Stimulated activated CD8-positive, alpha-beta memory T cell treated with anti-CD3 and anti-CD28 coated beads, Interleukin-12 subunit alpha, Interleukin-12 subunit beta, amount 100 ng/mL, for 24 hours (primary cell): Measurements from ENCODE around the gene CXCR5.
"Not testable (repeated sequence)": the region's sequence is repeated elsewhere in the genome, so short reads cannot be mapped to it uniquely, and the experiment has no call there.

Source experiments
- DNase-seq: peaks from one replicate; pipeline ENCODE4 v3.0.0-alpha.2; 2020; ENCODE audit errors: extremely low read depth

CXCR5 gene, protein sequence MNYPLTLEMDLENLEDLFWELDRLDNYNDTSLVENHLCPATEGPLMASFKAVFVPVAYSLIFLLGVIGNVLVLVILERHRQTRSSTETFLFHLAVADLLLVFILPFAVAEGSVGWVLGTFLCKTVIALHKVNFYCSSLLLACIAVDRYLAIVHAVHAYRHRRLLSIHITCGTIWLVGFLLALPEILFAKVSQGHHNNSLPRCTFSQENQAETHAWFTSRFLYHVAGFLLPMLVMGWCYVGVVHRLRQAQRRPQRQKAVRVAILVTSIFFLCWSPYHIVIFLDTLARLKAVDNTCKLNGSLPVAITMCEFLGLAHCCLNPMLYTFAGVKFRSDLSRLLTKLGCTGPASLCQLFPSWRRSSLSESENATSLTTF

DNA sequence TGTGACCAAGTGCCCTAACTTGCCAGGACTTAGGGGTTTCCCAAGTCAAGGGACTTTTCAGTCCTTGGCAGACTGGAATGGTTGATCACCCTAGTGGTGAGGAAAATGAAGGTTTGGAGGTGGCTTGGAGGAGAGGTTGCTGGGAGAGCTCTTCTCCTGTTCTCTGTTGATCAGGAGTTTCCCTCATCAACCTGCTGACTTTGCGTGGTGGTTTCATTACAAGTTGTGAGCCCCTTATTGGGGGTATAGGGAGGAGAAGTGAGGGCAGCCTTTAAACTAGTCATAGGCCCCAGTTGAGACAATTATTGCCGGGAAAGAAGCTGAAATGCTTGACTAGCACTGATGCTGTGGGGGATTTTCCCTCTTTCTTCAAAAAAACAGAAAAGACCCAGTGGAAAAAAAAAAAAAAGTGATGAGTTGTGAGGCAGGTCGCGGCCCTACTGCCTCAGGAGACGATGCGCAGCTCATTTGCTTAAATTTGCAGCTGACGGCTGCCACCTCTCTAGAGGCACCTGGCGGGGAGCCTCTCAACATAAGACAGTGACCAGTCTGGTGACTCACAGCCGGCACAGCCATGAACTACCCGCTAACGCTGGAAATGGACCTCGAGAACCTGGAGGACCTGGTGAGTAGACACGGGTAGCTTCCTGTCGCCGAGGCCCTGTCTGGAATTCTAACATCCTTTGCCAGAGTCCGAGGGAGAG, at the start of gene CXCR5:
CXCR5 (plus strand) TSS at position 525 of the 704 bp plus-strand sequence; CDS start at position 575, 50 bp downstream.
- no peak for DNase-seq

DNA sequence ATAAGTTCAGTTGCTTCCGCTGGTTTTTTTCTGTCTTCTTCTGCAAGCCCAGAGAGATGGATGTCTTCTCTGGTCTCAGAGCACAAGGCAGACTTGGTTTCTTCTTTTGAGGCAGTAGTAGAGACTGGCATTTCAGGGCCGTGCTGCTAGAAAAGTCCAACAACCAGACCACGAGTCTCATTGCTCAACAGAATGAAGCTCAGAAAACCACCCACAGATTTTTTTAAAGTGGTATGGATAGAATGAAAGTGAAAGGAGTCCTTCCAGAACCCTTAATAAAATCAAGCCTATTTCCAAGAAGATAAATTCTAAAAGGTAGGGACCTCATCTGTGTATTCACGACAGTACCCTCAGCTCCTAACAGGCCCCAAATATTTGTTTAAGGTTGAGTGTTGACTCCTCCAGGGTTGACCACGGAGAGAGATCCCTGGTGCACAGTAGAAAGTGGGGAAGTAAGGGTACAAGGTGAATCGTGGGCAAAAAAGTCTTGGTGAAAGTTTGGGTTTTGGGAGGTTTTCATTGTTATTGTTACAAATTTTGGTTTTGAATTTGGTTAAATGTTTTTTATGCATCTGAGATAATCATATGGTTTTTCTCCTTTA, 49.2 kb upstream of the CXCR5 start:
- no peak for DNase-seq

DNA sequence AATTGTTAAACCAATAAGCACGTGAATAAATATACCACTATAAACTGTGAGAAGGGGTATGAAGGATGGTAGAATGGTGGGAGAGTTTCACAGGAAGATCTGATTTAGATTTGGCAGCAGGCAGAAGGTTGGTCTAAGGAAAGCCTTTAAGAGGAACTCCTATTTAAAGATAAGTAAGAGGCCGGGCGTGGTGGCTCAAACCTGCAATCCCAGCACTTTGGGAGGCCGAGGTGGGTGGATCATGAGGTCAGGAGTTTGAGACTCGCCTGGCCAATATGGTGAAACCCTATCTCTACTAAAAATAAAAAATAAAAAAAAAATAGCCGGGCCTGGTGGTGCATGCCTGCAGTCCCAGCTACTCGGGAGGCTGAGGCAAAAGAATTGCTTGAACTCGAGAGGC, 45.8 kb upstream of the CXCR5 start:
- DNase-seq, result no peak

DNA sequence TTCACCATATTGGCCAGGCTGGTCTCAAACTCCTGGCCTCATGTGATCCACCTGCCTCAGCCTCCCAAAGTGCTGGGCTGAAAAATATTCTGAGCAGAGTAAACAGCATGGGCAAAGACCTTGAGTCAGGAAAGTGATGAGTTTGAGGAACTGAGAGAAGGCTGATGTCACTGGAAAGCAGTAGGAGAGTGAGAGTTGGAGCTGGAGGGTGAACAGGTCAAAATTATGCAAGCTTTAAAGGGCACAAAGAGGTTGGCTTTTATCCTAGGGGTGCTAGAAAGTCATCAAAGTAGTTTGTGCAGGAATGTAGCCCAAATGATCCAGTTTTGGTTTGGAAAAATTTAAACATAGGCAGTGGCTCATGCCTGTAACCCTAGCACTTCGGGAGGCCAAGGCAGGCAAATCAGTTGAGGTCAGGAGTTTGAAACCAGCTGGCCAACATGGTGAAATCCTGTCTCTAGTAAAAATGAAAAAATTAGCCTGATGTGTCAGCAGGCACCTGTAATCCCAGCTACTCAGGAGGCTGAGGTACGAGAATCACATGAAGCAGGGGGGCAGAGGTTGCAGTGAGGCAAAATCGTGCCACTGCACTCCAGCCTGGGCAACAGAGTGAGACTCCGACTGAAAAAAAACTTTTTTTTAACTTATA, 44.7 kb upstream of the CXCR5 start:
- no peak for DNase-seq

DNA sequence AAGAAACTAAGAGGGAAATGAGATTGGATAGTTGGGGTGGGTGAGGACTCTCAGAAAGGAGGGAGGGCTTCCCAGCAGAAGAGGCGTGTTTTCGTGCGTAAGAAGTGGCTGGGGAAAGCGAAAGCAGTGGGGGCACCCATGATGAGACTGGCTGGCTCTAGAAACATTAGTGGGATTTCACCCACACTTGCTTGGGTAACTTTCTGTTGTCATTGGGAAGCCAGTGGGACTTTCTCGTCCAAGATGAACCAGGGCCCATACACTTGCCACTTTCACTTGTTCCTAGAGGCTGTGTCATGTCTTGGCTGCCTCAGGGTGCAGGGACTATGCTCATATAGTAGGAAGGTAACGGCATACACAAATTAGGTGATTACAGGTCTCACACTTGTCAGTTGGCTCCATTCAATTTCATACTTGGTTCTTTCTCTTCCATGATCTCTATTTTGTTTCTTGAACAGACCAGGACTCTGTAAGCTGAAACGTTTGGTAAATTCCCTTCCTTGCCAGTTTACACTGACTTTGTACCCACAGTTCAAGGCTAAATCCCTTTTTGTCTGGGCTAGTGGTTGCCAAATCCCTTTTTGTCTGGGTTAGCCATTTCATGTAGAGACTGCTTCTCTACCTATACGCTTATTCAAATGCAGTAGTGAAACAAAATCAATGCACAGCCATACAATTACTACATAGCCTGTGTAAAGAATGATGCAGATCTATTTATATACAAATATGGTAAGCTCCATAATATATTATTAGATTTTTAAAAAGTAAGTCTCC, 42.0 kb upstream of the CXCR5 start:
- DNase-seq, result peak; percentile 30

DNA sequence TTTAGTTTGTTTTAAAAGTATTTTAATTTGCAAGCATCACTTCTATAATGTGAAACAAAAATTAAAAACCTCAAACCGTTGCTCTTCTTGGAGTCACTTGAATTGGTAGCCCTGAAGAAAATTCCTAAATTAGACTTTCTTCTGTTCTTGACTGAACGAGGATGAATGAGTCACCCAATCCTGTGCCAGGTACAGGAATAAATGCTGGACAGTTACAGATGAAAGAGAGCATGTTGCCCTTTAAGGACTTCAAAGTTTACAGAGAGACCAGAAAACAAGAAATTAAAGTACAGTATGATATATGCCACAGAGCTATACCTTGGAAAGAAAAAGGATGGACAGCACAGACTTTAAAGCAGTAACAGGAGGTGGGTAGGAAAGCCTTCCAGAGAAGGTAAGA, 41.3 kb upstream of the CXCR5 start:
- DNase-seq, result no peak

DNA sequence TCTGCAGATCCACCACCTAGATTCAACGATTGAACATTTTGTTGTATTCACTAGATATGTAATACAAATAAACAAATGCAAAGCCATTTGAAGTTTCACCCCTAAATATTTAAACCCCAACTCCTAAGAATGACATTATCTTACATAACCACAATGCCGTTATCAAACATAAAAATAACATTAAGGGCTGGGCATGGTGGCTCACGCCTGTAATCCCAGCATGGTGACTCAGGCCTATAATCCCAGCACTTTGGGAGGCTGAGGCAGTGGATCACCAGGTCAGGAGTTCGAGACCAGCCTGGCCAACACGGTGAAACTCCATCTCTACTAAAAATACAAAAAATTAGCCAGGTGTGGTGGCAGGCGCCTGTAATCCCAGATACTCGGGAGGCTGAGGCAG, 40.8 kb upstream of the CXCR5 start:
- DNase-seq, result not testable (repeated sequence)

DNA sequence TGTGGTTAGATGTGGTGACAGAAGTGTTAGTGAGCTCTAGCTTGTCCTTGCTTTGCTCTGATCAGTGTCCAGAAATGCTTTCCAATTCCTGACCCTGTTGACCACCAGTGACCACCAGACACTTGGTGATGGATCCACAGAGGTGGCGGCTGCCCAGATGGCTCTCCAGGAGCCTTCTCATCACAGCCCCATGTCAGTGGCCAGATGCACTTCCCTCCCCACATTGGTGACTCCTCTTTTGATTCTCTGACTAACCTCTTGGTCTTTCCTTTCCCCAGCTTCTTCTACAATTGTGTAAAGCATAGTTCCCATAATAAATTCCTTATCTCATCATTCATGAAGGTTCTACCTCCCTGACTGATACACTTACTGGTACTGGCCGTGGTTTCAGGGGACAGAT, 40.1 kb upstream of the CXCR5 start:
- DNase-seq, result no peak

DNA sequence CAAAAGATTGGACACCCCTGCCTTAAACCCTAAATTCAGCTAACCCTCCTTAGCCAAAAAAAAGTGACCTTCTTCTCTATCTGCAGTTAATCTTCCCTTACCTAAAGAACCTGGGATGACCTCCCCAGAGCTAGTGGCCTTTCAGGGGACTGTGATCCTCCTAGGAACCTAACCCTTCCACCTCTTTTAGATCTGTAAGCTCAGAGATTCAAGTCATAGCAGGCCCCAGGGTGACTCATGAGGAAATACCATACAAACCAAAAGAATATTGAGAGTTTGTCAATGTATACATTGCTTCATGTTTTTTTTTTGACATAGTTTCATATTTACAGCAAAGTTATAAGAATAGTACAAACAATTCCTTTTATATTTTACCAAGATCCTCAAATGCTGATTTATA, 38.3 kb upstream of the CXCR5 start:
- DNase-seq, result no peak

DNA sequence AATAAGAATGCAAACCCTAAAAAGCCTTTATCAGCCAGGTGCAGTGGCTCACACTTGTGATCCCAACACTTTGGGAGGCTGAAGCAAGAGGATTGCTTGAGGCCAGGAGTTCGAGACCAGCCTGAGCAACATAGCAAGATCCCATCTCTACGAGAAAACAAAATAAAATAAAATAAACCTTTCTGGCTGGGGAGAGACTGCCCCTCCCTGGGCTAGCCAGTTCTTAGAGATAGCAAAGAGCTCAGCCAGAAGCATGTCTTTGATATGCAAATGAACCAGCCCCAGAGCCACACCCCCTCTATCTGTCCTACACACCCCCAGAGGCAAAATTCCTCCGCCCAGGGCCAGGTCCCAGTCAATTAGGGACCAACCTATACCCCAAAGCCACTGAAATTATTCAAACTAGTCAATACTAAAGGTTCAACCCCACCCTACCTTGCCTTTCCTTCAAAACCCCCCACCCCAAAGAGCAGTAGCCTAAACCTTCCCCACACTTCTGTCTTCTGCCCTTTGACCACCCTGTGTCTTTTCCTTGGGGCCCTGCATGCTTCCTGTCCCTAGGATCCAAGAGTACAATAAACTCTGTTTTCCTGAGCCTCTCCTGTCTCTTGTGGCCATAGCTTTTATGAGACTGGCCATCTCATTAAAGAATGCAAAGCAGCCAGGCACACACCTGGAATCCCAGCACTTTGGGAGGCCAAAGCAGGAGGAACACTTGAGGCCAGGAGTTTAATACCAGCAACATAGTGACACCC, 37.3 kb upstream of the CXCR5 start:
- no peak for DNase-seq

DNA sequence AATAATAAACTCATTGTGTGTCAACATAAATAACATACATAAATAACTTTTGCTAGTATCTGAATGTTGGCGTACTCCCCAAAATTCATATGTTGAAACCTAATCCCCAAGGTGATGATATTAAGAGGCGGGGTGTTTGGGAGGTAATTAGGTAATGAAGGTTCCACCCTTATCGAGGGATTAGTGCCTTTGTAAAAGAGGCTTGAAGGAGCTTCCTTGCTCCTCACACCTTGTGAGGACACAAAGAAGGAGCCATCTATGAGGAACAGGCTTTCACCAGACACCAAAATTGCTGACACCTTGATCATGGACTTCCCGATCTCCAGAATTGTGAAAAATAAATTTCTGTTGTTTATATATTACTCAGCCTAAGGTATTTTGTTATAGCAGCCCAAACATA, 33.9 kb upstream of the CXCR5 start:
- no peak for DNase-seq

DNA sequence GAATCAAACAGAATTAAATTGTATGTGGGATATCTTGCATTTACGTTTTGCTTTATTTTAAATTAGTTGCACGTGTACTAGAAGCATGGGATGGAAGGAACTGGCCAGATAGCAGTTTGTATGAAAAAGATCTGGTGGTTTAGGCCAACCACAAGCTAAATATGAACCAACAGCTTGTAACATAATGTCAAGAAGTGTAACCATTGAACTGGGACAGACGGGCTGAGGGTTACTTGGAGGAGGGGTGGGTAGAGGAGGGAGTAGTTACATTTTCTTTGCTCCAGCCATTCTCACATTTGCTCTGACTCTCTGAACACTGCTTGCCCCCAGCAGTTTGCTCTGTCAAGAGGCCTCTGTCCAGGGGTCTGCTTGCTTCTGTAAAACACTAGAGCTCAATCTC, 31.7 kb upstream of the CXCR5 start:
- no peak for DNase-seq

DNA sequence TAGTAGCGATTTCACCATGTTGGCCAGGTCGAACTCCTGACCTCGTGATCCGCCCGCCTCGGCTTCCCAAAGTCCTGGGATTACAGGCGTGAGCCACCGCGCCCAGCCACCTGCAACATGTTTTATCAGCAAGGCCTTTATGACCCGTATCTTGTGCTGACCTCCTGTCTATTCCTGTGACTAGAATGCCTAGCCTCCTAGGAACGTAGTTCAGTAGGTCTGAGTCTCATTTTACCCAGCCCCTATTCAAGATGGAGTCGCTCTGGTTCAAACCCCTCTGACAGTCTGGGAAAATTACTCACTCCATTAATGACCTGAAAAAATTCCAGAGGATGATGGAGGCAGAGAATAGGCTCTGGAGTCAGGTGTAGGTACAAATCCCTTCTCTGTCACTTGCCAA, 30.0 kb upstream of the CXCR5 start:
- no peak for DNase-seq

DNA sequence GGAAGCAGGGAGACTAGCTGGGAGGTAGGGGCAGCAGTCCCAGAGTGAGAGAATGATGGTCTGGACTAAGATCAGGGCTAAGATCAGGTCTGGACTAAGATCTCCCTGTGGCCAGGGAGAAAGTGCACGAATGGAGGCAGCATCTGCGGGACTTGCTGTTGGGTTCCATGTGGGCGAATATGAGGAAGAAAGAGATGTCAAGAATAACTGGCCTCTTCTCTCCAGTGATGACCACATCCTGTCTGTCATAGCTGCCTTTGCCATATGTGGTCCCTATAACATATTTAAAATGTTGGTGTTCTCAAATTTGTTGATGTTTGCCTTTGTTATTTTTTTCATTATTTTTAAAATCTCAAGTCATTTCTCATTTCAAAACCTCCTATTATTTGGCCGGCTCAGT, 27.4 kb upstream of the CXCR5 start:
- DNase-seq, result no peak

DNA sequence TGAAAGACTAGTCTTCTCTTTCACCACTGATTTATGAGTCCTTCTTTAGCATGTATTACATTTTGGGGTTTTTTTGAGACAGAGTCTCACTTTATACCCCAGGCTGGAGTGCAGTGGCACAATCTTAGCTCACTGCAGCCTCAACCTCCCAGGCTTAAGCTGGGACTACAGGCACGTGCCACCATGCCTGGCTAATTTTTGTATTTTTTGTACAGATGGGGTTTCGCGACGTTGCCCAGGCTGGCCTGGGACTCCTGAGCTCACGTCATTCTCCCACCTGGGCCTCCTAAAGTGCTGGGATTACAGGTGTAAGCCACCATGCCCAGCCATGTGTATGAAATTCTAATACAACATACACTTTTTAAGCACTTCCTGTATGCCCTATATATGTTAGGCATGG, 26.3 kb upstream of the CXCR5 start:
- no peak for DNase-seq

DNA sequence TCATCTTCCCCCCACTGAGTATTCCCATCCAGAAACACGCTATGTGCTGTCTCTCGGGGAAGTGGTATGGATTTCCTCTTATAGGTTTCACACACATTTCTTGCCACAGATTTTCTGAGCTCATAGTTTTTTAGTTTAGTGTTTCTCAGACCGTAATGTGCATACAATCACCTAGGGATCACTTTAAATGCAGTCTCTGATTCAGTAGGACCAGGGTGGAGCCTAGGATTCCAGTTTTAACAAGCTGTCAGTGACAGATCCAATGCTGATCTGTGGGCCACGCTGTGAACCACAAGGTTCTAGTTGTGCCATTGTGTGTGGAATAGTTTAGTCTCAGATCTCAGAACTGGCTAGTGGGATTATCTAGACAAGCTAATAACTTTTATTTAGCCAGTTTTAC, 23.7 kb upstream of the CXCR5 start:
- no peak for DNase-seq

DNA sequence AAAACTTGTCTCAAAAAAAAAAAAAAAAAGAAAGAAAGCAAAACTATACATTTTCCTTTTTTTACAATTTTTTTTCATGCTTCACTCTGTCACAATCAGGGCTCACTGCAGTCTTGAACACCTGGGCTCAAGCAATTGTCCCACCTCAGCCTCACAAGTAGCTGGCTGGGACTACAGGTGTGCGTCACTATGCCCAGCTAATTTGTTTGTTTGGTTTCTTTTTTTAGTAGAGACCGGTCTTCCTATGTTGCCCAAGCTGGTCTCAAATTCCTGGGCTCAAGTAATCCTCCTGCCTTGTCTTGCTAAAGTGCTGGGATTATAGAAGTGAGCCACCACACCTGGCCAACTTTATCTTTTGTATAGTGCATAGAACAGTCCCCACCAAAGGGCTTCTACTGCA, 15.0 kb upstream of the CXCR5 start:
- DNase-seq, result no peak

DNA sequence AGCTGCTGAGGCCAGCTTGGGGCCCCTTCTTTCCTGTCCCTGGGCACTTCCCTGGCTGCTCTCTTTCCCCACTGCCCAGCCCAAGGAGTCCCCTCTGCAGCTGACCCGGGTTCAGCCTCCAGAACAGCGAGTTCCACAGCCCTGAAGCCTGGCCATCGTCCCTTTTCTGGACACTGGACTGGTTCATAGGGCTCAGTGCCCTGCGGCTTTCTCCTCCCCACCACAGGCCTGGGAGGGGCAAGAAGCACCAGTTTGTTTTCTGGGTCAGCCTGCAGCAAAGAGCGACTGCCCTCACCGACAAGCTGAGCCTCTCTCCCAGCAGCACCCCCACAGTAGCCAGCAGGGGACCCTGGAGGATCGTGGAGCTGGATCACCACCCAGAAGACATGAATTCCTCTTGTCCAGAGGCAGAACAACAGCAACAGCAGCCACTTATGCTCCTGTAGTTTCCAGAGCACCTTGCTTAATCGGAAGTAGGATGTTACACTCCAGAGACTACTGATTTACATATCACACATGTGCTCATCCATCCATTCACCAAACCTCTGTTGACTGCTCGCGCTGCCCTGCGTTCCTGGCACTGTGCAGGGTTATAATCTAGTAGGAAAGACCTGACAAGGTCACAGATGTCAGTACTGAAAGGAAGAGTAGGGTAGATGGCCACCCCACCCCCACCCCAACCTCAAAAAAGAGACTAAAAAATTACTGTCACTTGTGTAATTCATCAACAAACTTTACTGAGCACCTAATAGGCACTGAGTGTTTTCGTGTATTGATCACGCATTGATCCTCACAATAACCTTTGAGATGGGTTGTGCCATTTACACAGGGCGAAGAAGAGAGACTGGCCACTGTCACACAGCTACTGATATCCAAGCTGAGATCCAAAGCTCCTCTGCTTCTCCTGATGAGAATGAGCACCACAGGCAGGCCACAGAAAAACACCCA, 13.0 kb upstream of the CXCR5 start:
- DNase-seq, result no peak

DNA sequence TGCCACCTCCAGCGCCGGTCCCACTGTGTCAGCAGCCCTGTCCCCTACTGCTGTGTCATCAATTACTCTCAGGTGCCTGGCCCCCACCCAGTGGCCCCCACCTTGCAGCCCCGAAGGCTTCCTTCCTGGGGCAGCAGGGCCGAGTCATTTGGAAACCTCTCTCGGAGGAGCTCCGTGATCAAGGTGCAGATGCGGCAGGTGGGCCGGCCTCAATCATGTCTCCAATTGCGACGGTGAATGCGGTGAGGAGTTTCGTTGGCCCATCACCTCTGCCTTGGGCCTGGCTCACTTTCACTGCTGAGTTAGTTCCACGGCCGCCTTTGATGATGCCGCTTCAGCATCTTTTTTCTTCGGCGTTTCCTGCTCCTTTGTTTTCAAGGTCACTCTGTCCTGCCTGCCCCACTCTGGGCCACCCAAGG, 11.3 kb upstream of the CXCR5 start:
- DNase-seq, result no peak

DNA sequence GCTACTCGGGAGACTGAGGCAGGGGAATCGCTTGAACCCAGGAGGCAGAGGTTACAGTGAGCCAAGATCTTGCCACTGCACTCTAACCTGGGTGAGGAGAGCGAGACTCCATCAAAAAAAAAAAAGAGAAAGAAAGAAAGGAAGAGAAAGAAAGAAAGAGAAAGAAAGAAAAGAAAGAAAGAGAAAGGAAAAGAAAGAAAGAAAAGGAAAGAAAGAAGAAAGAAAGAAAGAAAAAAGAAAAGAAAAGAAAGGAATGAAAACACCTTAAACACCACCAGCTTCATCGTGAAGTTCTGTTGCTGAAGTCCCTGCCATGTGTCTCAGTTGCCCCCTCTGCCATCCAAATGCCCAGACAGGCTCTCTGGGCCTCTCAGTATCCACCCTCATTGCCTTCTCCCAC, 9.9 kb upstream of the CXCR5 start:
- DNase-seq, result no peak
